ENCODE data around the gene SSBP3. TPM values are rescaled to one million over a fixed set of nuclear protein-coding genes. Genes with fewer than 3 reads are reported as not detected.
A peak's percentile ranks its signal among the peaks of the same experiment; 100 is the strongest.

Gene SSBP3
- total RNA-seq, 3 donors from 2014 or later (not counting 1 experiment from before 2014, with no cell fraction given), result 162 to 224 (median 164) TPM

DNA sequence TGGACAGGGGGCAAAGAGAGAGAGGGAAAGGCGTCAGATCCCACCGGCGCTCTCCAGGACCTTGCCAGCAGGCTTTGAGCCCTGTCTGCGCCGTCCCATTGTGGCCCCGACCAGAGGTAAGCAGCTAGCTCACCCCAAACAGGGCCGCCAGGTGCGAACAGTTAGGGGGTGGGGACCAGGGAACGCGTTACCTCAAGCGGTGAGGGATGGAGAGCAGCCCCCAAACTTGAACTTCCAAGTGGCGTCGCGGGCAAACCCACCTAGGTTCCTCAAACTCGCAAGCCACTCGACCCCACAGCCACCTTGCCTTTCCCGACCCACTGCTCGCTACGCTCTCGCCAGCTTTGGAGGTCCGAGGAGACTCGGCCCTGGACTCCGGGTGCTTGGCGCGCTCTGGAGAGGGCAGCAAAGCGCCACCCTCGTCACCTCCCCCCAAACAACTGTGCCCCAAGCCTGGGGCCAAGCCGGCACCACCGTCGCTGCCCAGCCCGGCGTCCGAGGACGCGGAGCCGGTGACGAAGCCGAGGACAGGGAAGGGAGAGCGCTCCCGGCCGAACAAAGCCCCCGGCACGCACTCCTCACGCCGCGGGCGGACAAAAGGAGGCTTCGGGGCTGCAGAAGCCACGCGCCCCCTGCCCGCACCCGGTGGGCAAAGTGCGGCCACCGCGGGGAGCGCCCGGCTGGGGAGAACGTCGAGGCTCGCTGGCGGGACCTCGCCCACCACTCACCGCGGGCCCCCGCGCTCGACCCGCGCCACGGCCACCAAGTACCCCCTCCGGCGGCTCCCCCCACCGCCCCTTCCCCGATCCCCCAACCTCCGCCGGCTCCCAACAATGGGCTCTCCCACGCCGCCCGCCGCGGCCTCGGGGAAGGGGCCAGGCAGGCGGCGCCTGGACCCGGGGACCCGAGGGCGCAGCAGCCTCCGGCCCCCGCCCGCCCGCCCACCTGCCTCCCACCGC lies 976 bp downstream of the SSBP3 start:
- Mint-ChIP-seq H3K36me3 (peaks cover 21% of the 10 kb centered on the region), H3K4me1 (peaks cover 76 to 78% of the 10 kb centered on the region in 2 donors), H3K27ac (peak overlapping the region; percentile 75 to 84), H3K4me3 (peak overlapping the region; percentile 90), H3K27me3 (ENCODE audit: low read depth in 2 of 2) (no peaks in the 10 kb centered on the region), H3K9me3 (no peaks in the 10 kb centered on the region)
- no peaks in the 10 kb centered on the region for H3K27me3 ChIP-seq (ENCODE audit: control insufficient read depth, insufficient read depth, low read length)
- no peak for ATAC-seq
- H3K27ac ChIP-seq (ENCODE audit: low read length), result no peak overlapping the region
- H3K4me1 ChIP-seq (ENCODE audit: control insufficient read depth, insufficient read depth, low read length), result peaks cover 61% of the 10 kb centered on the region
- intact Hi-C loops (cut with micrococcal nuclease), result loop anchor here (5.0 to 10.0 kb wide), 5 partner anchors 90 to 402 kb away; partner anchors contain the start of genes TCEANC2, TMEM59 and TTC4
- peak overlapping the region; percentile 62 for H3K4me3 ChIP-seq (ENCODE audit: low read length)
- peak; percentile 27 to 45 for DNase-seq
- no peaks in the 10 kb centered on the region for H3K9me3 ChIP-seq (ENCODE audit: control insufficient read depth, insufficient read depth, low read length)
- H3K36me3 ChIP-seq (ENCODE audit: control insufficient read depth, insufficient read depth, low read length), result peaks cover 19% of the 10 kb centered on the region
- no peak for TF ChIP-seq CTCF (IDR thresholded peaks at IDR 0.05)
- WGBS (ENCODE audit: insufficient coverage), result 1% methylated on average over 91 of the region's 92 CpGs

GRCh38 chr1:54404263-54404662 lies 1.9 kb downstream of the SSBP3 start:
- no peaks in the 10 kb centered on the region for H3K9me3 ChIP-seq (ENCODE audit: control insufficient read depth, insufficient read depth, low read length)
- Mint-ChIP-seq H3K9me3 (no peaks in the 10 kb centered on the region), H3K4me3 (peak overlapping the region; percentile 90), H3K4me1 (peaks cover 78 to 79% of the 10 kb centered on the region in 2 donors), H3K27me3 (ENCODE audit: low read depth in 2 of 2) (no peaks in the 10 kb centered on the region), H3K36me3 (peaks cover 30% of the 10 kb centered on the region), H3K27ac (peak overlapping the region; percentile 75 to 84)
- DNase-seq, result no peak
- TF ChIP-seq CTCF (IDR thresholded peaks at IDR 0.05), result no peak
- H3K27me3 ChIP-seq (ENCODE audit: control insufficient read depth, insufficient read depth, low read length), result no peaks in the 10 kb centered on the region
- intact Hi-C loops (cut with micrococcal nuclease), result loop anchor here (10.0 kb wide), 2 partner anchors 89 to 279 kb away; no protein-coding TSS in a partner anchor
- 62% methylated on average over 11 of the region's 11 CpGs for WGBS (ENCODE audit: insufficient coverage)
- peaks cover 28% of the 10 kb centered on the region for H3K36me3 ChIP-seq (ENCODE audit: control insufficient read depth, insufficient read depth, low read length)
- ATAC-seq, result no peak
- H3K4me3 ChIP-seq (ENCODE audit: low read length), result peak overlapping the region; percentile 62
- H3K4me1 ChIP-seq (ENCODE audit: control insufficient read depth, insufficient read depth, low read length), result peaks cover 51% of the 10 kb centered on the region
- H3K27ac ChIP-seq (ENCODE audit: low read length), result no peak overlapping the region

- H3K4me3 ChIP-seq (ENCODE audit: low read length), result peak overlapping the region; percentile 6
- peaks cover 33% of the 10 kb centered on the region for H3K36me3 ChIP-seq (ENCODE audit: control insufficient read depth, insufficient read depth, low read length)
- WGBS (ENCODE audit: insufficient coverage), result 23% methylated on average over 10 of the region's 10 CpGs
- Mint-ChIP-seq H3K4me1 (peaks cover 78 to 79% of the 10 kb centered on the region in 2 donors), H3K4me3 (peak overlapping the region; percentile 90), H3K27me3 (ENCODE audit: low read depth in 2 of 2) (no peaks in the 10 kb centered on the region), H3K9me3 (no peaks in the 10 kb centered on the region), H3K36me3 (peaks cover 33% of the 10 kb centered on the region), H3K27ac (peak overlapping the region; percentile 75 to 84)
- intact Hi-C loops (cut with micrococcal nuclease), result loop anchor here (10.0 kb wide), 2 partner anchors 89 to 279 kb away; no protein-coding TSS in a partner anchor
- TF ChIP-seq CTCF (IDR thresholded peaks at IDR 0.05), result no peak
- no peaks in the 10 kb centered on the region for H3K9me3 ChIP-seq (ENCODE audit: control insufficient read depth, insufficient read depth, low read length)
- peaks cover 47% of the 10 kb centered on the region for H3K4me1 ChIP-seq (ENCODE audit: control insufficient read depth, insufficient read depth, low read length)
- no peak overlapping the region for H3K27ac ChIP-seq (ENCODE audit: low read length)
- DNase-seq, result peak in 1 of 2 donors; percentile 31
- ATAC-seq, result no peak
- no peaks in the 10 kb centered on the region for H3K27me3 ChIP-seq (ENCODE audit: control insufficient read depth, insufficient read depth, low read length)
These were observed 2.4 kb downstream of the SSBP3 start for GRCh38 chr1:54403808-54404261.

All from natural killer cell (primary cell).